GM10248 (cell line): ENCODE results near the gene ADAMTSL3.

Experiments used
- CTCF ChIA-PET: fragments of 300-600 bp; sonication (Branson Sonifier 250); formaldehyde crosslinking; extraction: SDS; loops from one replicate; lab custom pipeline; 2021; ENCODE audit warnings: antibody characterized with exemption; lab: Yijun Ruan, JAX
- POLR2A ChIA-PET: fragments of 350-650 bp; sonication (Branson Sonifier 250); formaldehyde crosslinking; extraction: SDS; loops from one replicate; lab custom pipeline; 2020; ENCODE audit warnings: antibody characterized with exemption; lab: Yijun Ruan, JAX
- DNase-seq: peaks from one replicate; pipeline ENCODE4 v3.0.0; 2012; ENCODE audit errors: extremely low spot score
- CTCF ChIP-seq: IDR thresholded peaks from 2 replicates; pipeline ENCODE4 v1.5.1; 2012; ENCODE audit warnings: mild to moderate bottlenecking, low read depth; ENCODE audit errors: extremely low read depth, missing control alignments, control extremely low read depth

Gene ADAMTSL3

DNA sequence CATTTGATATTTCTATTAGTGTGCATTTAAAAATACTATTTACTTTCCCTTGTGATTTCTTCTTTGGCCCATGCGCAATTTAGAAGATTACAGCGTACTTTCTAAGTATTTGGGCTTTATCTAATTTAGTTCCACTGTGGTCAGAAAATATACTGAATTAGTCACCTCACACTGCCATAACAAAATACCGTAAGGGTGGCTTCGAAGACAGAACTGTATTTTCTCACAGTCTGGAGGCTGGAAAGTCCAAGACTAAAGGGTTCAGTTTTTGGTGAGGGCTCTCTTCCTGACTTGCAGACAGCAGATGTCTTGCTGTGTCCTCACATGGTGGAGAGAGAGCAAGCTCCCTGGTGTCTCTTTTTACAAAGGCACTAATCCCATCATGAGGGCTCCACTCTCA, 286.2 kb downstream of the ADAMTSL3 start:
- TF ChIP-seq CTCF = no peak
- CTCF ChIA-PET = interaction anchor here (0.7 to 1.6 kb wide), 2 partner anchors 9 to 50 kb away, joined by 3 to 4 read pairs; no protein-coding TSS in a partner anchor
- POLR2A ChIA-PET = no interaction called here
- no peak for DNase-seq

GRCh38 chr15:83943043-83943442, 289.1 kb downstream of the ADAMTSL3 start:
- no peak for DNase-seq
- no peak for TF ChIP-seq CTCF
- POLR2A ChIA-PET = no interaction called here
- CTCF ChIA-PET = interaction anchor here (1.2 kb wide), 1 partner anchor 31 kb away, joined by 5 read pairs; no protein-coding TSS in a partner anchor

DNA sequence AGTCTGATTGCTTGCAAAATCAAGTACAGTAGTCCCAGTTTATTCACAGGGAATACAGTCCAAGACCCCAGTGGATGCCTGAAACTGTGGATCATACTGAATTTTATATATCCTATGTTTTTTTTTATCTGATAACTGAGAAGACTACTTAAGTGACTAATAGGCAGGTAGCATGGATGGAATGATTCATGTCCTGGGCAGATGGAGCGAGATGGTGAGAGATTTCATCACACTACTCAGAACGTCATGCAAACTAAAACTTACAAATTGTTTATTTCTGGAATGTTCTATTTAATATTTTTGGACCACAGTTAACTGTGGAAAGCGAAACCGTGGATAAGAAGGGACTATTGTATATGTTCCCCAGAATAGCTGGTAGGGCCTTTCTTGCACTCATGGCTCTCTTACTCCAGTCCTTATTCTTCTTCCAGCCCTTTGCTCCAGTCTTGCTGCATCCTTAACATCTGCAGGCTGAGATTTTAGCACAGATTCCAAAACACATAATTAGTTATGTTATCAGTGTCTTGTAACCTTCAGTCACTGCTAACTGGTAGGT, 290.0 kb downstream of the ADAMTSL3 start:
- no peak for TF ChIP-seq CTCF
- no peak for DNase-seq
- ChIA-PET POLR2A (no interaction called here), CTCF (interaction anchor here (1.0 to 1.2 kb wide), 2 partner anchors 13 to 30 kb away, joined by 3 to 5 read pairs; no protein-coding TSS in a partner anchor)

GRCh38 chr15:83947156-83947555, 293.2 kb downstream of the ADAMTSL3 start:
- no peak for DNase-seq
- TF ChIP-seq CTCF = no peak
- ChIA-PET CTCF (interaction anchor here (1.6 to 1.9 kb wide), 3 partner anchors 8 to 27 kb away, joined by 4 to 8 read pairs (median 8); no protein-coding TSS in a partner anchor), POLR2A (no interaction called here)

DNA sequence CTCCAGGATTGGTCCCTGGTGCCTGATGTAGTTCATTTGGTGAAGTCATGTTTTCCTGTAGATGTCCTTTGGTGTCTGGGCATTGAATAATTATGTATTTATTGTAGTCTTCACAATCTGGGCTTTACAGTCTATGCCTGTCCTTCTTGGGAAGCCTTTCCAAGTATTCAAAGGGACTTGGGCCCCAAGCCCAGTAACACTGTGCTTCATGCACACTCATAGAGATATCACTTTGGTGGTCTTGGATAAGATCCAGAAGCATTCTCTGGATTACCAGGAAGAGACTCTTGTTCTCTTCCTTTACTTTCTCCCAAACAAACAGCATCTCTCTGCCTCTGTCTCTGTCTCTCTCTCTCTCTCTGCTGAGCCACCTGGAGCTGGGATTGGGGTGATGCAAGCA, 300.6 kb downstream of the ADAMTSL3 start:
- DNase-seq = no peak
- TF ChIP-seq CTCF = no peak
- ChIA-PET CTCF (interaction anchor here (1.2 to 2.3 kb wide), 2 partner anchors 8 to 40 kb away, joined by 3 to 8 read pairs; no protein-coding TSS in a partner anchor), POLR2A (no interaction called here)

DNA sequence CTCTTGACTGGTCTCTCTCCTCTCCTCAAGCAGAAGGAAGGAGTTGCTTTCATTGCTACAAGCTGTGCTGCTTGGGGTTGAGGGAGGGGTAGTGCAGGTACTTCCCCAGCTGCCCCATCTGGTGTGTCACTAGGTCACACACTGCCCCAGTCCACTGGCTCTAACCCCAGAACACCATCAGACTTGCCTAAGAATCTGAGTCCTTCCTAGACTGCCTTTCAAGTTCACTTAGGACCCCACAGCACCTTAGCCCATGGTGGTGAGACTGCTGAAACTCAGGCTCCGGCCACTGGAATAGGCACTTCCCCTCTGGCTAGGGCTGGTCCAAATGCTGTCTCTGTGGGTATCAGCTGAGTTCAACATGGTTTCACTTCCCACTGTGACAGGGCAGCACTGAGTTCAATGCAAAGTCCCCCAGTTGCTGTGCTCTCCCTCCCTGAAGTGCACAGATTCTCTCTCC, 301.9 kb downstream of the ADAMTSL3 start:
- ChIA-PET POLR2A (no interaction called here), CTCF (interaction anchor here (0.6 to 2.3 kb wide), 6 partner anchors 9 to 38 kb away, joined by 3 to 8 read pairs (median 4); no protein-coding TSS in a partner anchor)
- DNase-seq = peak; percentile 34
- TF ChIP-seq CTCF = no peak
